Neural progenitor cell (in vitro differentiated cells): ENCODE measurements around the gene GDF15.

Experiments used
- CTCF ChIP-seq: fragments of 200-600 bp; sonication (generic); IDR thresholded peaks from 2 replicates; pipeline ENCODE4 v1.5.1; 2017; ENCODE audit warnings: antibody characterized with exemption, mild to moderate bottlenecking
- EZH2phosphoT487 ChIP-seq: fragments of 200-600 bp; sonication (generic); IDR thresholded peaks from 2 replicates; pipeline ENCODE4 v1.6.1; 2017; ENCODE audit warnings: antibody characterized with exemption

GRCh38 chr19:18346091-18346490 lies 39.9 kb upstream of the GDF15 start:
- TF ChIP-seq CTCF (no peak), EZH2phosphoT487 (no peak)
